Measurements from ENCODE around the gene MRPL24.
"Not testable (repeated sequence)": the region's sequence is repeated elsewhere in the genome, so short reads cannot be mapped to it uniquely, and the experiment has no call there.

The MRPL24 gene

GRCh38 chr1:156740741-156741480 is at the start of gene MRPL24:
TSS of gene MRPL24 (minus strand) at chr1:156741088. CDS start at chr1:156738704, 2,384 bp downstream.
- peak; percentile 88 to 90 for ATAC-seq

GRCh38 chr1:156789621-156790318 is 48.9 kb upstream of the MRPL24 start:
- ATAC-seq: no peak

GRCh38 chr1:156788136-156788535 is 47.2 kb upstream of the MRPL24 start:
- ATAC-seq: no peak

GRCh38 chr1:156786640-156787039 is 45.8 kb upstream of the MRPL24 start:
- ATAC-seq: no peak

- ATAC-seq: no peak
Observed at GRCh38 chr1:156785458-156785857, 44.6 kb upstream of the MRPL24 start.

GRCh38 chr1:156781585-156782186 is 40.8 kb upstream of the MRPL24 start:
- no peak for ATAC-seq

- no peak for ATAC-seq
Observed at GRCh38 chr1:156777573-156777972, 36.7 kb upstream of the MRPL24 start.

- no peak for ATAC-seq
Observed at GRCh38 chr1:156776942-156777341, 36.1 kb upstream of the MRPL24 start.

- peak; percentile 24 to 32 for ATAC-seq
Observed at GRCh38 chr1:156775799-156776198, 34.9 kb upstream of the MRPL24 start.

GRCh38 chr1:156773607-156774006 is 32.7 kb upstream of the MRPL24 start:
- peak in 1 of 2 donors; percentile 52 for ATAC-seq

- ATAC-seq: no peak
Observed at GRCh38 chr1:156772728-156773497, 32.0 kb upstream of the MRPL24 start.

- no peak for ATAC-seq
Observed at GRCh38 chr1:156772222-156772621, 31.3 kb upstream of the MRPL24 start.

- no peak for ATAC-seq
Observed at GRCh38 chr1:156768610-156769295, 27.9 kb upstream of the MRPL24 start.

- peak; percentile 0 for ATAC-seq
Observed at GRCh38 chr1:156767879-156768604, 27.2 kb upstream of the MRPL24 start.

GRCh38 chr1:156767101-156767878 is 26.4 kb upstream of the MRPL24 start, which contains the start of gene PRCC:
TSS of gene PRCC (plus strand) at chr1:156767535. CDS start at chr1:156767772, 237 bp downstream.
- peak; percentile 97 for ATAC-seq

GRCh38 chr1:156766298-156767100 is 25.6 kb upstream of the MRPL24 start:
- no peak for ATAC-seq

GRCh38 chr1:156765666-156766065 is 24.8 kb upstream of the MRPL24 start:
- ATAC-seq: no peak

- not testable (repeated sequence) for ATAC-seq
Observed at GRCh38 chr1:156765136-156765535, 24.2 kb upstream of the MRPL24 start.

- ATAC-seq: no peak
Observed at GRCh38 chr1:156760796-156761104, 19.9 kb upstream of the MRPL24 start.

Measured in activated CD4-positive, CD25-positive, alpha-beta regulatory T cell treated with anti-CD3 and anti-CD28 coated beads, Interleukin-2, amount 50 U/mL, for 24 hours (primary cell).